OCI-LY1 (cell line): ENCODE results near the gene MACROD2.

Experiments
- H2AFZ ChIP-seq: fragments of 200-600 bp; sonication (generic), shearing (Covaris generic); 2 replicates; pipeline ENCODE4 v1.6.0; 2014; ENCODE audit warnings: antibody characterized with exemption, mild to moderate bottlenecking, low read length
- H3F3A ChIP-seq: fragments of 200-600 bp; sonication (generic), shearing (Covaris generic); 2 replicates; pipeline ENCODE4 v1.6.0; 2014; ENCODE audit warnings: mild to moderate bottlenecking, antibody characterized with exemption, low read length, moderate library complexity; ENCODE audit not compliant: insufficient read depth
- H3K27ac ChIP-seq: fragments of 200-600 bp; sonication (generic); 2 replicates; pipeline ENCODE4 v1.5.1; 2014; ENCODE audit warnings: low read length, mixed run types, mild to moderate bottlenecking, low read depth; ENCODE audit not compliant: poor library complexity, severe bottlenecking
- H3K27me3 ChIP-seq: fragments of 200-600 bp; sonication (generic); 2 replicates; pipeline ENCODE4 v1.6.0; 2014; ENCODE audit warnings: antibody characterized with exemption, mild to moderate bottlenecking, low read length, moderate library complexity; ENCODE audit not compliant: insufficient read depth
- H3K36me3 ChIP-seq: fragments of 200-600 bp; sonication (generic); 2 replicates; pipeline ENCODE4 v1.6.1; 2014; ENCODE audit warnings: mild to moderate bottlenecking, antibody characterized with exemption, low read length, moderate library complexity, mixed read lengths; ENCODE audit not compliant: insufficient read depth
- H3K4me1 ChIP-seq: fragments of 200-600 bp; sonication (generic); 2 replicates; pipeline ENCODE4 v1.5.1; 2014; ENCODE audit warnings: mild to moderate bottlenecking, low read length, moderate library complexity; ENCODE audit not compliant: insufficient read depth, severe bottlenecking
- H3K4me2 ChIP-seq: fragments of 200-600 bp; sonication (generic), shearing (Covaris generic); 2 replicates; pipeline ENCODE4 v1.6.1; 2014; ENCODE audit warnings: low read length
- H3K4me3 ChIP-seq: fragments of 200-600 bp; sonication (generic); 2 replicates; pipeline ENCODE4 v1.5.1; 2014; ENCODE audit warnings: low read length, low read depth, mild to moderate bottlenecking, mixed read lengths; ENCODE audit not compliant: poor library complexity, severe bottlenecking
- H3K79me2 ChIP-seq: fragments of 200-600 bp; shearing (Covaris generic); 2 replicates; pipeline ENCODE4 v1.6.1; 2016; ENCODE audit warnings: mixed run types, low read length, mixed read lengths; ENCODE audit not compliant: insufficient read depth
- H3K9ac ChIP-seq: fragments of 200-600 bp; sonication (generic), shearing (Covaris generic); 2 replicates; pipeline ENCODE4 v1.6.1; 2014; ENCODE audit warnings: mild to moderate bottlenecking, low read length, mixed read lengths
- H3K9me2 ChIP-seq: fragments of 200-600 bp; sonication (generic), shearing (Covaris generic); 2 replicates; pipeline ENCODE4 v1.6.1; 2014; ENCODE audit warnings: low read depth, mild to moderate bottlenecking, low read length, mixed read lengths
- H3K9me3 ChIP-seq: fragments of 200-600 bp; shearing (Covaris generic); 2 replicates; pipeline ENCODE4 v1.6.1; 2014; ENCODE audit warnings: low read length, mixed read lengths
- H4K20me1 ChIP-seq: fragments of 200-600 bp; sonication (generic), shearing (Covaris generic); 2 replicates; pipeline ENCODE4 v1.6.0; 2016; ENCODE audit warnings: mild to moderate bottlenecking, low read length; ENCODE audit not compliant: insufficient read depth
- CTCF ChIP-seq: fragments of 200-600 bp; sonication (generic), shearing (Covaris generic); IDR thresholded peaks from 2 replicates; pipeline ENCODE4 v1.5.1; 2017; ENCODE audit warnings: mild to moderate bottlenecking, antibody characterized with exemption, low read length, moderate library complexity, mixed read lengths
- EZH2 ChIP-seq: fragments of 200-600 bp; sonication (generic), shearing (Covaris generic); IDR thresholded peaks from 2 replicates; pipeline ENCODE4 v1.8.0; 2017; ENCODE audit warnings: borderline replicate concordance, mixed run types, mild to moderate bottlenecking, antibody characterized with exemption, low read length, moderate library complexity, mixed read lengths

Gene MACROD2

GRCh38 chr20:16013631-16014030 is 2018.3 kb downstream of the MACROD2 start:
- Histone ChIP-seq H3K27me3 (no peaks in the 10 kb centered on the region), H3K9me3 (no peaks in the 10 kb centered on the region), H3K27ac (no peak overlapping the region)

GRCh38 chr20:16014436-16014835 is 2019.1 kb downstream of the MACROD2 start:
- Histone ChIP-seq H3K4me3 (no peak overlapping the region), H3K27me3 (no peaks in the 10 kb centered on the region), H3K79me2 (no peaks in the 10 kb centered on the region), H3K4me1 (no peaks in the 10 kb centered on the region), H3K9ac (no peak overlapping the region), H3K4me2 (no peak overlapping the region), H2AFZ (no peak overlapping the region), H3K36me3 (no peaks in the 10 kb centered on the region), H3K27ac (no peak overlapping the region), H3F3A (no peaks in the 10 kb centered on the region), H4K20me1 (no peaks in the 10 kb centered on the region), H3K9me3 (no peaks in the 10 kb centered on the region), H3K9me2 (no peaks in the 10 kb centered on the region)
- TF ChIP-seq CTCF = no peak
- no peak for TF ChIP-seq EZH2

More at GRCh38 chr20:16013631-16014030, 2018.3 kb downstream of the MACROD2 start:
- H4K20me1 ChIP-seq = no peaks in the 10 kb centered on the region
- no peak overlapping the region for H3K4me3 ChIP-seq
- H3K4me2 ChIP-seq = no peak overlapping the region
- no peaks in the 10 kb centered on the region for H3K79me2 ChIP-seq
- H3K36me3 ChIP-seq = no peaks in the 10 kb centered on the region
- TF ChIP-seq EZH2 (no peak), CTCF (no peak)
- H3F3A ChIP-seq = no peaks in the 10 kb centered on the region
- H3K9ac ChIP-seq = no peak overlapping the region
- H3K9me2 ChIP-seq = no peaks in the 10 kb centered on the region
- no peaks in the 10 kb centered on the region for H3K4me1 ChIP-seq
- H2AFZ ChIP-seq = no peak overlapping the region

GRCh38 chr20:16017656-16018055 is 2022.3 kb downstream of the MACROD2 start:
- no peaks in the 10 kb centered on the region for H3K4me1 ChIP-seq
- no peak overlapping the region for H3K4me2 ChIP-seq
- no peaks in the 10 kb centered on the region for H3K9me2 ChIP-seq
- H4K20me1 ChIP-seq = no peaks in the 10 kb centered on the region
- H3K79me2 ChIP-seq = no peaks in the 10 kb centered on the region
- no peak overlapping the region for H3K4me3 ChIP-seq
- no peak overlapping the region for H3K9ac ChIP-seq
- H3K27me3 ChIP-seq = no peaks in the 10 kb centered on the region
- no peaks in the 10 kb centered on the region for H3F3A ChIP-seq
- no peaks in the 10 kb centered on the region for H3K36me3 ChIP-seq
- no peaks in the 10 kb centered on the region for H3K9me3 ChIP-seq
- TF ChIP-seq CTCF (no peak), EZH2 (no peak)
- H2AFZ ChIP-seq = no peak overlapping the region
- no peak overlapping the region for H3K27ac ChIP-seq
